Measurements from ENCODE around the gene USE1. TPM values are rescaled to one million over a fixed set of nuclear protein-coding genes. Genes with fewer than 3 reads are reported as not detected.

USE1 gene
- polyA plus RNA-seq, 2 of the 4 experiments (the other 2 are of a cell fraction), result 10.1 to 16.5 TPM

GRCh38 chr19:17195106-17195505 lies 20.1 kb upstream of the USE1 start:
- Histone ChIP-seq H3K27ac (no peak overlapping the region), H3K4me2 (no peak overlapping the region), H3K9me3 (no peaks in the 10 kb centered on the region), H3K4me1 (no peaks in the 10 kb centered on the region), H3K4me3 (no peak overlapping the region)
- FAIRE-seq (no peak), ATAC-seq (no peak), DNase-seq (ENCODE audit: low read depth in 1 of 2, low spot score in 1 of 2) (no peak)
- CTCF ChIA-PET, result no interaction called here
- 97% methylated on average over 19 of the region's 23 CpGs for WGBS (ENCODE audit: missing lambda C conversion rate)
- POLR2A ChIA-PET, result no interaction called here
- TF ChIP-seq KDM5A (IDR thresholded peaks at IDR 0.05) (no peak), MAX (IDR thresholded peaks at IDR 0.05) (no peak), CHD4 (IDR thresholded peaks at IDR 0.05; ENCODE audit: borderline replicate concordance) (no peak), HOXA7 (CRISPR knock-in tag; IDR thresholded peaks at IDR 0.05) (no peak), ZNF302 (CRISPR knock-in tag; IDR thresholded peaks at IDR 0.05) (no peak), BHLHE40 (IDR thresholded peaks at IDR 0.05; ENCODE audit: low read depth, low read length) (no peak), ESRRA (IDR thresholded peaks at IDR 0.05; ENCODE audit: borderline replicate concordance, low read length) (no peak), HOXB13 (CRISPR knock-in tag; IDR thresholded peaks at IDR 0.05; ENCODE audit: low read depth) (no peak), GATA3 (IDR thresholded peaks at IDR 0.05; ENCODE audit: borderline replicate concordance) (no peak), PBX3 (IDR thresholded peaks at IDR 0.05) (no peak), RCOR1 (IDR thresholded peaks at IDR 0.05; ENCODE audit: low read depth, low read length) (no peak), RARB (CRISPR knock-in tag; IDR thresholded peaks at IDR 0.05) (no peak), JUN (IDR thresholded peaks at IDR 0.05) (no peak), PHF8 (IDR thresholded peaks at IDR 0.05; ENCODE audit: borderline replicate concordance, low read depth) (no peak), MAZ (IDR thresholded peaks at IDR 0.05; ENCODE audit: borderline replicate concordance, low read depth, low read length) (no peak)

- Histone ChIP-seq H3K27ac (no peak overlapping the region), H3K4me3 (no peak overlapping the region), H3K4me2 (no peak overlapping the region), H3K4me1 (no peaks in the 10 kb centered on the region), H3K9me3 (no peaks in the 10 kb centered on the region)
- ChIA-PET POLR2A (no interaction called here), CTCF (no interaction called here)
- TF ChIP-seq GATA3 (IDR thresholded peaks at IDR 0.05; ENCODE audit: borderline replicate concordance) (no peak), RNF2 (IDR thresholded peaks at IDR 0.05; ENCODE audit: borderline replicate concordance, low read depth) (no peak), POLR2AphosphoS2 (conservative IDR thresholded peaks at IDR 0.05; ENCODE audit: low read length) (no peak), CHD4 (IDR thresholded peaks at IDR 0.05; ENCODE audit: borderline replicate concordance) (no peak), KDM1A (IDR thresholded peaks at IDR 0.05; ENCODE audit: low read depth) (no peak), NFE2L2 (conservative IDR thresholded peaks at IDR 0.05; ENCODE audit: low read length) (no peak), E2F6 (IDR thresholded peaks at IDR 0.05; ENCODE audit: borderline replicate concordance, low read depth) (no peak), MAX (IDR thresholded peaks at IDR 0.05) (no peak), BCL3 (IDR thresholded peaks at IDR 0.05) (no peak)
- DNase-seq (ENCODE audit: low read depth in 1 of 2, low spot score in 1 of 2) (no peak), FAIRE-seq (no peak), ATAC-seq (no peak)
- WGBS (ENCODE audit: missing lambda C conversion rate), result 92% methylated on average over 7 of the region's 7 CpGs
These were observed 18.5 kb upstream of the USE1 start for GRCh38 chr19:17196610-17197009.

- no peak for ATAC-seq
- CTCF ChIA-PET, result interaction anchor here (0.6 kb wide), 1 partner anchor 10 kb away, joined by 3 read pairs; no protein-coding TSS in a partner anchor
These were observed 17.5 kb upstream of the USE1 start for GRCh38 chr19:17197666-17198065.

More at GRCh38 chr19:17197666-17198065, 17.5 kb upstream of the USE1 start:
- FAIRE-seq (no peak), DNase-seq (ENCODE audit: low read depth in 1 of 2, low spot score in 1 of 2) (no peak)
- Histone ChIP-seq H3K9me3 (no peaks in the 10 kb centered on the region), H3K4me1 (no peaks in the 10 kb centered on the region), H3K4me3 (no peak overlapping the region), H3K27ac (no peak overlapping the region), H3K4me2 (no peak overlapping the region)
- WGBS (ENCODE audit: missing lambda C conversion rate), result 94% methylated on average over 16 of the region's 16 CpGs
- TF ChIP-seq SMC3 (IDR thresholded peaks at IDR 0.05), result no peak
- TF ChIP-seq BHLHE40 (IDR thresholded peaks at IDR 0.05; ENCODE audit: low read depth, low read length), result no peak
- no peak for TF ChIP-seq NR3C1 (IDR thresholded peaks at IDR 0.05)
- no peak for TF ChIP-seq PHF8 (IDR thresholded peaks at IDR 0.05; ENCODE audit: borderline replicate concordance, low read depth)
- TF ChIP-seq REST (IDR thresholded peaks at IDR 0.05), result no peak
- TF ChIP-seq MAX (IDR thresholded peaks at IDR 0.05), result no peak
- TF ChIP-seq BCL3 (IDR thresholded peaks at IDR 0.05), result no peak
- POLR2A ChIA-PET, result no interaction called here
